IMR-90 (cell line): ENCODE measurements around the gene HLA-DOA. TPM values are rescaled to one million over a fixed set of nuclear protein-coding genes. Genes with fewer than 3 reads are reported as not detected.

Source experiments
- ATAC-seq: fragments of 200-7000 bp; cut with Tn5 transposase; 2 replicates; pipeline ENCODE4 v1.9.1; 2020; ENCODE audit warnings: low read depth, mild to moderate bottlenecking, moderate library complexity
- BruUV-seq: library from RNA; stranded (reverse); fragments of 400-500 nt; replicated peaks from 2 replicates; lab custom pipeline; 2021; lab: Mats Ljungman, UMichigan
- CTCF ChIA-PET: fragments of 300-600 bp; formaldehyde crosslinking; extraction: SDS; loops from one replicate; lab custom pipeline; 2021; ENCODE audit warnings: antibody characterized with exemption; lab: Yijun Ruan, JAX
- POLR2A ChIA-PET: fragments of 300-600 bp; sonication (Branson Sonifier 250); formaldehyde crosslinking; loops from one replicate; lab custom pipeline; 2022; ENCODE audit warnings: antibody characterized with exemption; ENCODE audit not compliant: unreplicated experiment; lab: Charles Lee
- DNase-seq: peaks from one replicate; pipeline ENCODE4 v3.0.0; 2013
- H2AFZ ChIP-seq: replicated peaks from 2 replicates; pipeline ENCODE3; 2013; ENCODE audit warnings: low read length, mild to moderate bottlenecking; ENCODE audit not compliant: poor library complexity
- H2AK5ac ChIP-seq: 2 replicates; pipeline ENCODE4 v1.6.1; 2013; ENCODE audit warnings: low read depth, low read length, inconsistent platforms
- H2AK9ac ChIP-seq: replicated peaks from 2 replicates; pipeline ENCODE3; 2013; ENCODE audit warnings: mild to moderate bottlenecking, low read depth, low read length, moderate library complexity; ENCODE audit not compliant: poor library complexity
- H2BK120ac ChIP-seq: 2 replicates; pipeline ENCODE4 v1.6.1; 2013; ENCODE audit warnings: low read depth, low read length, inconsistent platforms
- H2BK15ac ChIP-seq: 3 replicates; pipeline ENCODE4 v1.6.1; 2013; ENCODE audit warnings: low read depth, low read length, inconsistent platforms
- H2BK20ac ChIP-seq: 2 replicates; pipeline ENCODE4 v1.6.1; 2013; ENCODE audit warnings: low read depth, mild to moderate bottlenecking, inconsistent platforms, low read length, moderate library complexity
- H2BK5ac ChIP-seq: 2 replicates; pipeline ENCODE4 v1.6.1; 2013; ENCODE audit warnings: mild to moderate bottlenecking, low read depth, low read length, inconsistent platforms; ENCODE audit not compliant: poor library complexity, severe bottlenecking
- H3K14ac ChIP-seq: replicated peaks from 2 replicates; pipeline ENCODE4 v1.6.1; 2013; ENCODE audit warnings: low read depth, low read length, inconsistent platforms
- H3K18ac ChIP-seq: 2 replicates; pipeline ENCODE4 v1.6.1; 2013; ENCODE audit warnings: low read depth, low read length, control low read depth
- H3K23ac ChIP-seq: 2 replicates; pipeline ENCODE4 v1.6.1; 2013; ENCODE audit warnings: low read depth, low read length, inconsistent platforms
- H3K27ac ChIP-seq: 2 replicates; pipeline ENCODE4 v1.5.1; 2013; ENCODE audit warnings: mild to moderate bottlenecking, control low read depth, low read length; ENCODE audit not compliant: insufficient read depth
- H3K27me3 ChIP-seq: 2 replicates; pipeline ENCODE4 v1.6.1; 2013; ENCODE audit warnings: low read length; ENCODE audit not compliant: control insufficient read depth, insufficient read depth
- H3K36me3 ChIP-seq: 2 replicates; pipeline ENCODE4 v1.6.1; 2013; ENCODE audit warnings: low read length, mixed read lengths; ENCODE audit not compliant: control insufficient read depth, insufficient read depth
- H3K4ac ChIP-seq: 2 replicates; pipeline ENCODE4 v1.6.1; 2013; ENCODE audit warnings: low read depth, low read length, inconsistent platforms
- H3K4me1 ChIP-seq: 2 replicates; pipeline ENCODE4 v1.6.1; 2013; ENCODE audit warnings: low read length, mixed read lengths; ENCODE audit not compliant: control insufficient read depth, insufficient read depth
- H3K4me2 ChIP-seq: 2 replicates; pipeline ENCODE4 v1.6.1; 2013; ENCODE audit warnings: low read depth, mild to moderate bottlenecking, control low read depth, low read length, moderate library complexity
- H3K4me3 ChIP-seq: 2 replicates; pipeline ENCODE4 v1.5.1; 2013; ENCODE audit warnings: low read depth, mild to moderate bottlenecking, control low read depth, low read length, moderate library complexity; ENCODE audit not compliant: insufficient read depth
- H3K56ac ChIP-seq: 2 replicates; pipeline ENCODE4 v1.6.1; 2013; ENCODE audit warnings: low read length, inconsistent platforms; ENCODE audit not compliant: insufficient read depth; ENCODE audit errors: extremely low read depth
- H3K79me1 ChIP-seq, 2 experiments: 2 replicates each; pipeline ENCODE4 v1.6.1; 2013; ENCODE audit warnings: low read length in 2 of 2, inconsistent platforms in 1 of 2, low read depth in 1 of 2
- H3K9ac ChIP-seq: 2 replicates; pipeline ENCODE4 v1.6.1; 2013; ENCODE audit warnings: low read depth, low read length, control low read depth
- H3K9me1 ChIP-seq: 2 replicates; pipeline ENCODE4 v1.6.1; 2013; ENCODE audit warnings: low read length, inconsistent platforms; ENCODE audit not compliant: insufficient read depth
- H3K9me3 ChIP-seq: 2 replicates; pipeline ENCODE4 v1.6.1; 2013; ENCODE audit warnings: low read length; ENCODE audit not compliant: control insufficient read depth, insufficient read depth
- H4K20me1 ChIP-seq: 2 replicates; pipeline ENCODE4 v1.6.1; 2013; ENCODE audit warnings: low read length, inconsistent platforms; ENCODE audit not compliant: insufficient read depth
- H4K5ac ChIP-seq: 2 replicates; pipeline ENCODE4 v1.6.1; 2013; ENCODE audit warnings: mild to moderate bottlenecking, low read depth, low read length, control low read depth
- H4K8ac ChIP-seq, 2 experiments: 2 replicates each; pipeline ENCODE4 v1.6.1; 2013; ENCODE audit warnings: low read depth in 2 of 2, low read length in 2 of 2, control low read depth in 1 of 2, inconsistent platforms in 1 of 2
- H4K91ac ChIP-seq: 2 replicates; pipeline ENCODE4 v1.6.1; 2013; ENCODE audit warnings: low read depth, low read length, inconsistent platforms; ENCODE audit not compliant: insufficient read depth
- BHLHE40 ChIP-seq: fragments of 150-350 bp; IDR thresholded peaks from 2 replicates; pipeline ENCODE4 v1.6.1; 2016; ENCODE audit warnings: mild to moderate bottlenecking, low read depth, low read length
- CEBPB ChIP-seq: IDR thresholded peaks from 2 replicates; pipeline ENCODE4 v1.6.1; 2012; ENCODE audit warnings: low read depth, low read length, improper control_type of control experiment
- CTCF ChIP-seq: conservative IDR thresholded peaks from 2 replicates; pipeline ENCODE4 v1.5.1; 2012; ENCODE audit warnings: mild to moderate bottlenecking, low read depth, low read length, improper control_type of control experiment
- ELK1 ChIP-seq: fragments of 150-350 bp; IDR thresholded peaks from 2 replicates; pipeline ENCODE4 v1.6.1; 2016; ENCODE audit warnings: low read depth, mild to moderate bottlenecking, low read length, moderate library complexity, borderline replicate concordance
- FOS ChIP-seq: fragments of 150-350 bp; IDR thresholded peaks from 2 replicates; pipeline ENCODE4 v1.6.1; 2016; ENCODE audit warnings: low read depth, low read length
- MAFK ChIP-seq: IDR thresholded peaks from 2 replicates; pipeline ENCODE4 v1.6.1; 2012; ENCODE audit warnings: low read depth, low read length, improper control_type of control experiment
- MAZ ChIP-seq: IDR thresholded peaks from 2 replicates; pipeline ENCODE4 v1.6.1; 2012; ENCODE audit warnings: low read depth, mild to moderate bottlenecking, low read length, improper control_type of control experiment, moderate library complexity, borderline replicate concordance
- MXI1 ChIP-seq: IDR thresholded peaks from 2 replicates; pipeline ENCODE4 v1.6.1; 2012; ENCODE audit warnings: low read depth, mild to moderate bottlenecking, low read length, moderate library complexity, borderline replicate concordance
- NFE2L2 ChIP-seq: fragments of 150-350 bp; IDR thresholded peaks from 2 replicates; pipeline ENCODE4 v1.6.1; 2016; ENCODE audit warnings: low read depth, mild to moderate bottlenecking, low read length
- POLR2A ChIP-seq: IDR thresholded peaks from 2 replicates; pipeline ENCODE4 v1.6.1; 2012; ENCODE audit warnings: mild to moderate bottlenecking, low read depth, low read length
- RAD21 ChIP-seq: IDR thresholded peaks from 2 replicates; pipeline ENCODE4 v1.6.1; 2012; ENCODE audit warnings: low read length, improper control_type of control experiment
- RFX5 ChIP-seq: IDR thresholded peaks from 2 replicates; pipeline ENCODE4 v1.8.0; 2012; ENCODE audit warnings: low read depth, mild to moderate bottlenecking, low read length, moderate library complexity
- SMC3 ChIP-seq: fragments of 150-350 bp; IDR thresholded peaks from 2 replicates; pipeline ENCODE4 v1.6.1; 2016; ENCODE audit warnings: low read depth, mild to moderate bottlenecking, antibody characterized with exemption, low read length, moderate library complexity
- USF2 ChIP-seq: fragments of 150-350 bp; IDR thresholded peaks from 2 replicates; pipeline ENCODE4 v1.6.1; 2017; ENCODE audit warnings: mild to moderate bottlenecking, antibody characterized with exemption, low read length, low read depth
- WGBS, 2 experiments: methylation state at CpG; one replicate each; pipeline versions ENCODE4 v1.1.5 to v1.1.7; 2013; ENCODE audit warnings: missing lambda C conversion rate in 2 of 2; ENCODE audit not compliant: insufficient read length in 1 of 2; ENCODE audit errors: extremely low coverage in 2 of 2; 5-methylcytosine and 5-hydroxymethylcytosine counted together
- dilution Hi-C: fragments of 300-500 bp; cut with HindIII; formaldehyde crosslinking; loops from one replicate; pipeline ENCODE4 v1.14.3; 2018; ENCODE audit warnings: low sequenced_read_pairs; ENCODE audit not compliant: unreplicated experiment
- in situ Hi-C: fragments of 300-500 bp; cut with MboI; formaldehyde crosslinking; loops from 3 replicates; pipeline ENCODE4 v1.14.3; 2019; ENCODE audit warnings: low sequenced_read_pairs, inconsistent platforms, mixed read lengths
- intact Hi-C: fragments of 100-400 bp; cut with micrococcal nuclease; formaldehyde crosslinking; loops from 2 replicates; pipeline ENCODE4 v1.10.0; 2022
- polyA plus RNA-seq, 3 experiments: library from polyadenylated mRNA; depleted of rRNA; stranded (reverse); fragments of >200 nt; gene quantifications; 2 replicates each; pipeline ENCODE4 v1.2.3, GENCODE V29; 2012; ENCODE audit warnings: low replicate concordance in 1 of 3
- total RNA-seq: library from RNA; depleted of rRNA; stranded (reverse); fragments of >200 nt; gene quantifications from 2 replicates; pipeline ENCODE4 v1.2.3, GENCODE V29; 2012

Gene HLA-DOA
- total and polyA plus RNA-seq, 2 of the 4 experiments (the other 2 are of a cell fraction) = not detected

- in situ Hi-C loops = loop anchor here (5.0 kb wide), 1 partner anchor 40 kb away; no protein-coding TSS in a partner anchor
- BruUV-seq = no TSS peak
- no peak overlapping the region for H2BK15ac ChIP-seq
- H3K9me3 ChIP-seq = no peaks in the 10 kb centered on the region
- H2AK5ac ChIP-seq = no peak overlapping the region
- H2BK120ac ChIP-seq = no peak overlapping the region
- DNase-seq = no peak
- H3K4me2 ChIP-seq = peak overlapping the region; percentile 11; the same call in 1 of the 2 replicates
- H3K9ac ChIP-seq = no peak overlapping the region
- WGBS, 2 experiments = 67% methylated on average over 3 of the region's 10 CpGs; no CpG with 5 or more reads in 1 of the 2 experiments
- no peak overlapping the region for H3K4ac ChIP-seq
- no peak overlapping the region for H2AK9ac ChIP-seq
- no peak overlapping the region for H4K5ac ChIP-seq
- no peak overlapping the region for H4K8ac ChIP-seq
- no peak overlapping the region for H4K91ac ChIP-seq
- no peak overlapping the region for H3K56ac ChIP-seq
- no peak overlapping the region for H3K4me3 ChIP-seq
- dilution Hi-C loops = no loop called here
- CTCF ChIA-PET = interaction anchor here (1.9 kb wide), 1 partner anchor 91 kb away, joined by 4 read pairs; no protein-coding TSS in a partner anchor
- ATAC-seq = no peak
- intact Hi-C loops = no loop called here
- H3K27ac ChIP-seq = no peak overlapping the region
- peaks cover 98% of the 10 kb centered on the region for H4K20me1 ChIP-seq
- H3K14ac ChIP-seq = no peak overlapping the region
- H3K36me3 ChIP-seq = peaks cover 75% of the 10 kb centered on the region
- peaks cover 6% of the 10 kb centered on the region; the same call in 1 of the 2 replicates for H3K4me1 ChIP-seq
- no peak overlapping the region for H2BK20ac ChIP-seq
- no peaks in the 10 kb centered on the region for H3K27me3 ChIP-seq
- POLR2A ChIA-PET = no interaction called here
- peaks cover 42 to 57% of the 10 kb centered on the region in 2 experiments for H3K79me1 ChIP-seq
- H3K18ac ChIP-seq = no peak overlapping the region
- no peak overlapping the region for H2AFZ ChIP-seq
- peak overlapping the region; percentile 14; the same call in 1 of the 2 replicates for H3K23ac ChIP-seq
- no peak overlapping the region for H2BK5ac ChIP-seq
- H3K9me1 ChIP-seq = peaks cover 9% of the 10 kb centered on the region
- no peak for TF ChIP-seq RAD21
- TF ChIP-seq FOS = no peak
- no peak for TF ChIP-seq BHLHE40
- TF ChIP-seq USF2 = no peak
- no peak for TF ChIP-seq MAZ
- no peak for TF ChIP-seq POLR2A
- no peak for TF ChIP-seq MAFK
- no peak for TF ChIP-seq CEBPB
- no peak for TF ChIP-seq ELK1
- no peak for TF ChIP-seq RFX5
- no peak for TF ChIP-seq MXI1
- no peak for TF ChIP-seq CTCF
- no peak for TF ChIP-seq SMC3
- TF ChIP-seq NFE2L2 = no peak
Observed at GRCh38 chr6:32977272-32977952, 32.0 kb downstream of the HLA-DOA start.
